ENCODE measurements around the gene HIVEP1. TPM values are rescaled to one million over a fixed set of nuclear protein-coding genes. Genes with fewer than 3 reads are reported as not detected.

Gene HIVEP1
- total RNA-seq, 1 donor from 2014 or later: 35.7 TPM

GRCh38 chr6:12119085-12119588 is 107.0 kb downstream of the HIVEP1 start:
- Mint-ChIP-seq H3K4me3 (ENCODE audit: low read depth) (no peak overlapping the region), H3K36me3 (ENCODE audit: insufficient read depth) (peaks cover 44% of the 10 kb centered on the region), H3K27me3 (no peaks in the 10 kb centered on the region), H3K9me3 (ENCODE audit: low read depth) (peaks cover 8% of the 10 kb centered on the region), H3K27ac (peak overlapping the region; percentile 25), H3K4me1 (ENCODE audit: low read depth) (peaks cover 5% of the 10 kb centered on the region)
- no peak for DNase-seq (ENCODE audit: low spot score, unreplicated experiment)
- TF ChIP-seq CTCF (IDR thresholded peaks at IDR 0.05; ENCODE audit: unreplicated experiment): no peak

GRCh38 chr6:12125396-12125795 is 113.3 kb downstream of the HIVEP1 start:
- no peaks in the 10 kb centered on the region for H3K9me3 Mint-ChIP-seq (ENCODE audit: low read depth)
- no peak for DNase-seq (ENCODE audit: low spot score, unreplicated experiment)
- no peak for TF ChIP-seq CTCF (IDR thresholded peaks at IDR 0.05; ENCODE audit: unreplicated experiment)
- no peak overlapping the region for H3K4me3 Mint-ChIP-seq (ENCODE audit: low read depth)
- peaks cover 40% of the 10 kb centered on the region for H3K36me3 Mint-ChIP-seq (ENCODE audit: insufficient read depth)
- no peaks in the 10 kb centered on the region for H3K4me1 Mint-ChIP-seq (ENCODE audit: low read depth)
- H3K27ac Mint-ChIP-seq: no peak overlapping the region
- no peaks in the 10 kb centered on the region for H3K27me3 Mint-ChIP-seq

- no peaks in the 10 kb centered on the region for H3K9me3 Mint-ChIP-seq (ENCODE audit: low read depth)
- TF ChIP-seq CTCF (IDR thresholded peaks at IDR 0.05; ENCODE audit: unreplicated experiment): no peak
- DNase-seq (ENCODE audit: low spot score, unreplicated experiment): no peak
- H3K36me3 Mint-ChIP-seq (ENCODE audit: insufficient read depth): peaks cover 34% of the 10 kb centered on the region
- no peaks in the 10 kb centered on the region for H3K27me3 Mint-ChIP-seq
- H3K27ac Mint-ChIP-seq: no peak overlapping the region
- H3K4me3 Mint-ChIP-seq (ENCODE audit: low read depth): no peak overlapping the region
- H3K4me1 Mint-ChIP-seq (ENCODE audit: low read depth): no peaks in the 10 kb centered on the region
Measured at GRCh38 chr6:12126051-12126450, 113.9 kb downstream of the HIVEP1 start.

- Mint-ChIP-seq H3K36me3 (ENCODE audit: insufficient read depth) (peaks cover 15% of the 10 kb centered on the region), H3K4me1 (ENCODE audit: low read depth) (no peaks in the 10 kb centered on the region), H3K27ac (no peak overlapping the region), H3K4me3 (ENCODE audit: low read depth) (no peak overlapping the region), H3K9me3 (ENCODE audit: low read depth) (no peaks in the 10 kb centered on the region), H3K27me3 (no peaks in the 10 kb centered on the region)
- TF ChIP-seq CTCF (IDR thresholded peaks at IDR 0.05; ENCODE audit: unreplicated experiment): no peak
- DNase-seq (ENCODE audit: low spot score, unreplicated experiment): no peak
Measured at GRCh38 chr6:12129523-12129922, 117.4 kb downstream of the HIVEP1 start.

GRCh38 chr6:12132351-12133222 is 120.5 kb downstream of the HIVEP1 start:
- Mint-ChIP-seq H3K36me3 (ENCODE audit: insufficient read depth) (peaks cover 19% of the 10 kb centered on the region), H3K4me1 (ENCODE audit: low read depth) (no peaks in the 10 kb centered on the region), H3K4me3 (ENCODE audit: low read depth) (no peak overlapping the region), H3K27ac (no peak overlapping the region), H3K27me3 (no peaks in the 10 kb centered on the region), H3K9me3 (ENCODE audit: low read depth) (peaks cover 3% of the 10 kb centered on the region)
- TF ChIP-seq CTCF (IDR thresholded peaks at IDR 0.05; ENCODE audit: unreplicated experiment): no peak
- no peak for DNase-seq (ENCODE audit: low spot score, unreplicated experiment)
